HepG2 (cell line): ENCODE results near the gene MPIG6B. TPM values are rescaled to one million over a fixed set of nuclear protein-coding genes. Genes with fewer than 3 reads are reported as not detected.

Source experiments
- ADNP ChIP-seq: sonication (generic); formaldehyde crosslinking; IDR thresholded peaks from 2 replicates; pipeline ENCODE4 v1.4.0; 2020; ENCODE audit warnings: missing genetic modification reagents
- BRCA1 ChIP-seq: sonication (generic); formaldehyde crosslinking; IDR thresholded peaks from 2 replicates; pipeline ENCODE4 v1.4.0; 2020; ENCODE audit warnings: missing genetic modification reagents
- CBX2 ChIP-seq, 2 experiments: fragments of 200-600 bp in 1 of 2; sonication (generic); formaldehyde crosslinking in 1 of 2; IDR thresholded peaks; 2 replicates each; pipeline versions ENCODE4 v1.7.0 to v1.8.1; 2018 to 2022; ENCODE audit warnings: low read depth in 2 of 2, low read length in 1 of 2, mild to moderate bottlenecking in 1 of 2, missing genetic modification reagents in 1 of 2
- FOSL2 ChIP-seq: sonication (generic); formaldehyde crosslinking; IDR thresholded peaks from 2 replicates; pipeline ENCODE4 v1.4.0; 2020; ENCODE audit warnings: missing genetic modification reagents
- FOXK2 ChIP-seq: fragments of 450-650 bp; IDR thresholded peaks from 2 replicates; pipeline ENCODE4 v1.6.1; 2016
- GLI4 ChIP-seq: sonication (generic); formaldehyde crosslinking; IDR thresholded peaks from 2 replicates; pipeline ENCODE4 v1.5.1; 2020; ENCODE audit warnings: missing genetic modification reagents, mild to moderate bottlenecking, moderate library complexity, borderline replicate concordance
- MXI1 ChIP-seq: IDR thresholded peaks from 3 replicates; pipeline ENCODE4 v1.6.1; 2012; ENCODE audit warnings: low read depth, low read length, inconsistent platforms, borderline replicate concordance
- MYNN ChIP-seq: sonication (generic); formaldehyde crosslinking; IDR thresholded peaks from 2 replicates; pipeline ENCODE4 v1.4.0; 2020; ENCODE audit warnings: mild to moderate bottlenecking, low read depth, missing genetic modification reagents
- SMARCE1 ChIP-seq: fragments of 450-650 bp; IDR thresholded peaks from 2 replicates; pipeline ENCODE4 v1.6.1; 2017; ENCODE audit warnings: borderline replicate concordance
- SRF ChIP-seq: IDR thresholded peaks from 2 replicates; pipeline ENCODE4 v1.6.1; 2011; ENCODE audit warnings: mild to moderate bottlenecking, low read depth, low read length, moderate library complexity
- STAT5B ChIP-seq: sonication (generic); formaldehyde crosslinking; IDR thresholded peaks from 2 replicates; pipeline ENCODE4 v1.4.0; 2020; ENCODE audit warnings: missing genetic modification reagents
- THYN1 ChIP-seq: sonication (generic); formaldehyde crosslinking; IDR thresholded peaks from 2 replicates; pipeline ENCODE4 v1.8.1; 2023; ENCODE audit warnings: low read depth, mild to moderate bottlenecking, moderate library complexity, missing genetic modification reagents, borderline replicate concordance
- ZFP1 ChIP-seq: IDR thresholded peaks from 2 replicates; pipeline ENCODE4 v1.6.1; 2016
- ZNF24 ChIP-seq: fragments of 450-650 bp; IDR thresholded peaks from 2 replicates; pipeline ENCODE4 v1.6.1; 2017; ENCODE audit warnings: antibody characterized with exemption, mild to moderate bottlenecking
- ZNF264 ChIP-seq: sonication (generic); formaldehyde crosslinking; IDR thresholded peaks from 2 replicates; pipeline ENCODE4 v1.4.0; 2020; ENCODE audit warnings: missing genetic modification reagents
- polyA plus RNA-seq, 8 experiments: library from polyadenylated mRNA; depleted of rRNA in 3 of 8; stranded (reverse) in 7 of 8; unstranded in 1 of 8; fragments of >200 nt; fragmentation: Illumina TruSeq in 4 of 8; extraction: Trizol in 4 of 8; gene quantifications; 2 replicates each; pipeline versions ENCODE4 v1.2.1 to v1.2.3, GENCODE V29; 2011 to 2016; ENCODE audit warnings: low read depth in 4 of 8, missing spikeins in 1 of 8, mixed read lengths in 1 of 8; ENCODE audit not compliant: insufficient read depth in 1 of 8
- total RNA-seq, 5 experiments: library from RNA; depleted of rRNA; stranded (reverse); fragments of >200 nt; fragmentation: Illumina TruSeq; extraction: Trizol; gene quantifications; 2 replicates each; pipeline ENCODE4 v1.2.3, GENCODE V29; 2016; ENCODE audit warnings: low read depth in 1 of 5
- TF ChIP-seq, protein P1 (sequence below): sonication (generic); formaldehyde crosslinking; IDR thresholded peaks from 2 replicates; pipeline ENCODE4 v1.4.0; 2020; ENCODE audit warnings: missing genetic modification reagents, borderline replicate concordance
- TF ChIP-seq, protein P2 (sequence below): sonication (generic); formaldehyde crosslinking; IDR thresholded peaks from 2 replicates; pipeline ENCODE4 v1.4.0; 2020; ENCODE audit warnings: mild to moderate bottlenecking, missing genetic modification reagents
- TF ChIP-seq, protein P3 (sequence below): sonication (generic); formaldehyde crosslinking; IDR thresholded peaks from 2 replicates; pipeline ENCODE4 v1.8.0; 2022; ENCODE audit warnings: mild to moderate bottlenecking, missing genetic modification reagents
- TF ChIP-seq, protein P4 (sequence below): sonication (generic); formaldehyde crosslinking; IDR thresholded peaks from 2 replicates; pipeline ENCODE4 v1.4.0; 2020; ENCODE audit warnings: mild to moderate bottlenecking, missing genetic modification reagents, borderline replicate concordance
- TF ChIP-seq, protein P5 (sequence below): sonication (generic); formaldehyde crosslinking; IDR thresholded peaks from 2 replicates; pipeline ENCODE4 v1.8.1; 2022; ENCODE audit warnings: mild to moderate bottlenecking, missing genetic modification reagents

MPIG6B gene
- total and polyA plus RNA-seq, 2 of the 13 experiments (the other 11 are each of a cell fraction or from before 2014, with no cell fraction given): not detected

DNA sequence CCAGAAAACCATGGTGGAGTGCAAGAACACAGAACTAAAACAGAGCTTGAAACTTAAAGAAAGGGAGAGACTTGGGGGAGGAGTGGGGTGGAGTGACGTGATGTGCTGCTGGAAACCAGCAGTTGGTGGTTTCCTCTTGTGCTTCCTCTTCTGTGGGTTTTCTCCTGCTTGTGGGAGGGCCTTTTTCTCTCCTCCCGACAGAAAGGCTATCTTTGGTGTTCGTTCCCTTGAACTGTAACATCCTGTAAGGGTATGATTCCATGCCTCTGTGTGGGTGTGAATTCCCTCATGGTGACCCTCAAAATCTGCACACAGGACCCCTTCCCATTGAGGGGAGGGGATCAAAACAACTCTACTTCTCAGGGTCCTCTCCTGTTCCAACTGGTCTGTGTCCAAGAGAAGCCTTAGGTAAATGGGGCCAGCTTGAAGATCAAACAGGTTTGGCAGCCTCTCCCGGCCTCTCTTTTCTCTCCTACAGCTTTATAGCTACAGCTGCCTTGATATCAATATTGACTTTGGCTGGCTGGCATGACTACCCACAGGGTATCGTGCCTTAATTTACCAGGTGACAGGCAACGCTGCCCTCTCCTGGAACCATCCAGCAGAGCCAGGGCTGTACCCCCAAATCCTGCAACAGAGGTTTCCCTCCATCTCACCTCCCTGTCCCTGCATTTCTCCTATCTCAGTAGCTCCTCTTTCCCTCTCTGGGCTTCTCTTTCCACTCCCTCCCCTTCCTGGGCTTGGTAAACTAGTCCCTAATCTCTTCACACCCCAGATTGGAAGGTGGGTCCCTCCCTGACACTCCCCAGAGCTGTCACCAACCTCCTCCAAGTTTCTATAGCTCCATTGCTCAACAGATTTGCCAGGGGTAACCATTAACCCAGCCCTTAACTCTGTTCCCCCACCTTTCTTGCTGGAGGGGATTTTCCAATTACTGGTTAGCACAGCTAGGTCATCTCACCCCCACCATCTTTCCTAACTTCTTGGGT, 15.1 kb downstream of the MPIG6B start (continued):
- TF ChIP-seq SRF (no peak), STAT5B (CRISPR knock-in tag) (no peak), FOXK2 (peak; percentile 52; the same call in 1 of the 2 replicates), BRCA1 (no peak), ZNF24 (no peak), ZFP1 (CRISPR knock-in tag) (peak; percentile 46), CBX2 (IDR thresholded peaks at IDR 0.05; ENCODE audit: low read depth, low read length) (no peak), CBX2 (CRISPR knock-in tag; IDR thresholded peaks at IDR 0.05; ENCODE audit: low read depth) (no peak), SMARCE1 (no peak), GLI4 (CRISPR knock-in tag) (0 out of 2 replicates have a peak, but pooled peaks have one; percentile 42), MXI1 (no peak; the same call in 2 of the 3 replicates), MYNN (CRISPR knock-in tag) (peak; percentile 82; the same call in 1 of the 2 replicates), ADNP (CRISPR knock-in tag) (no peak), ZNF264 (CRISPR knock-in tag) (peak; percentile 28; the same call in 1 of the 2 replicates), THYN1 (CRISPR knock-in tag) (no peak), FOSL2 (CRISPR knock-in tag) (peak; percentile 74)
- TF ChIP-seq, protein P1, sequence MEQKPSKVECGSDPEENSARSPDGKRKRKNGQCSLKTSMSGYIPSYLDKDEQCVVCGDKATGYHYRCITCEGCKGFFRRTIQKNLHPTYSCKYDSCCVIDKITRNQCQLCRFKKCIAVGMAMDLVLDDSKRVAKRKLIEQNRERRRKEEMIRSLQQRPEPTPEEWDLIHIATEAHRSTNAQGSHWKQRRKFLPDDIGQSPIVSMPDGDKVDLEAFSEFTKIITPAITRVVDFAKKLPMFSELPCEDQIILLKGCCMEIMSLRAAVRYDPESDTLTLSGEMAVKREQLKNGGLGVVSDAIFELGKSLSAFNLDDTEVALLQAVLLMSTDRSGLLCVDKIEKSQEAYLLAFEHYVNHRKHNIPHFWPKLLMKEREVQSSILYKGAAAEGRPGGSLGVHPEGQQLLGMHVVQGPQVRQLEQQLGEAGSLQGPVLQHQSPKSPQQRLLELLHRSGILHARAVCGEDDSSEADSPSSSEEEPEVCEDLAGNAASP (CRISPR knock-in tag): peak; percentile 81; the same call in 1 of the 2 replicates
- TF ChIP-seq, protein P2, sequence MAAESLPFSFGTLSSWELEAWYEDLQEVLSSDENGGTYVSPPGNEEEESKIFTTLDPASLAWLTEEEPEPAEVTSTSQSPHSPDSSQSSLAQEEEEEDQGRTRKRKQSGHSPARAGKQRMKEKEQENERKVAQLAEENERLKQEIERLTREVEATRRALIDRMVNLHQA (CRISPR knock-in tag): no peak
- TF ChIP-seq, protein P3, sequence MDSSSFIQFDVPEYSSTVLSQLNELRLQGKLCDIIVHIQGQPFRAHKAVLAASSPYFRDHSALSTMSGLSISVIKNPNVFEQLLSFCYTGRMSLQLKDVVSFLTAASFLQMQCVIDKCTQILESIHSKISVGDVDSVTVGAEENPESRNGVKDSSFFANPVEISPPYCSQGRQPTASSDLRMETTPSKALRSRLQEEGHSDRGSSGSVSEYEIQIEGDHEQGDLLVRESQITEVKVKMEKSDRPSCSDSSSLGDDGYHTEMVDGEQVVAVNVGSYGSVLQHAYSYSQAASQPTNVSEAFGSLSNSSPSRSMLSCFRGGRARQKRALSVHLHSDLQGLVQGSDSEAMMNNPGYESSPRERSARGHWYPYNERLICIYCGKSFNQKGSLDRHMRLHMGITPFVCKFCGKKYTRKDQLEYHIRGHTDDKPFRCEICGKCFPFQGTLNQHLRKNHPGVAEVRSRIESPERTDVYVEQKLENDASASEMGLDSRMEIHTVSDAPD: peak; percentile 78; the same call in 1 of the 2 replicates
- TF ChIP-seq, protein P4, sequence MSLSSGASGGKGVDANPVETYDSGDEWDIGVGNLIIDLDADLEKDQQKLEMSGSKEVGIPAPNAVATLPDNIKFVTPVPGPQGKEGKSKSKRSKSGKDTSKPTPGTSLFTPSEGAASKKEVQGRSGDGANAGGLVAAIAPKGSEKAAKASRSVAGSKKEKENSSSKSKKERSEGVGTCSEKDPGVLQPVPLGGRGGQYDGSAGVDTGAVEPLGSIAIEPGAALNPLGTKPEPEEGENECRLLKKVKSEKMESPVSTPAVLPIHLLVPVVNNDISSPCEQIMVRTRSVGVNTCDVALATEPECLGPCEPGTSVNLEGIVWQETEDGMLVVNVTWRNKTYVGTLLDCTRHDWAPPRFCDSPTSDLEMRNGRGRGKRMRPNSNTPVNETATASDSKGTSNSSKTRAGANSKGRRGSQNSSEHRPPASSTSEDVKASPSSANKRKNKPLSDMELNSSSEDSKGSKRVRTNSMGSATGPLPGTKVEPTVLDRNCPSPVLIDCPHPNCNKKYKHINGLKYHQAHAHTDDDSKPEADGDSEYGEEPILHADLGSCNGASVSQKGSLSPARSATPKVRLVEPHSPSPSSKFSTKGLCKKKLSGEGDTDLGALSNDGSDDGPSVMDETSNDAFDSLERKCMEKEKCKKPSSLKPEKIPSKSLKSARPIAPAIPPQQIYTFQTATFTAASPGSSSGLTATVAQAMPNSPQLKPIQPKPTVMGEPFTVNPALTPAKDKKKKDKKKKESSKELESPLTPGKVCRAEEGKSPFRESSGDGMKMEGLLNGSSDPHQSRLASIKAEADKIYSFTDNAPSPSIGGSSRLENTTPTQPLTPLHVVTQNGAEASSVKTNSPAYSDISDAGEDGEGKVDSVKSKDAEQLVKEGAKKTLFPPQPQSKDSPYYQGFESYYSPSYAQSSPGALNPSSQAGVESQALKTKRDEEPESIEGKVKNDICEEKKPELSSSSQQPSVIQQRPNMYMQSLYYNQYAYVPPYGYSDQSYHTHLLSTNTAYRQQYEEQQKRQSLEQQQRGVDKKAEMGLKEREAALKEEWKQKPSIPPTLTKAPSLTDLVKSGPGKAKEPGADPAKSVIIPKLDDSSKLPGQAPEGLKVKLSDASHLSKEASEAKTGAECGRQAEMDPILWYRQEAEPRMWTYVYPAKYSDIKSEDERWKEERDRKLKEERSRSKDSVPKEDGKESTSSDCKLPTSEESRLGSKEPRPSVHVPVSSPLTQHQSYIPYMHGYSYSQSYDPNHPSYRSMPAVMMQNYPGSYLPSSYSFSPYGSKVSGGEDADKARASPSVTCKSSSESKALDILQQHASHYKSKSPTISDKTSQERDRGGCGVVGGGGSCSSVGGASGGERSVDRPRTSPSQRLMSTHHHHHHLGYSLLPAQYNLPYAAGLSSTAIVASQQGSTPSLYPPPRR (CRISPR knock-in tag): peak; percentile 99
- TF ChIP-seq, protein P5, sequence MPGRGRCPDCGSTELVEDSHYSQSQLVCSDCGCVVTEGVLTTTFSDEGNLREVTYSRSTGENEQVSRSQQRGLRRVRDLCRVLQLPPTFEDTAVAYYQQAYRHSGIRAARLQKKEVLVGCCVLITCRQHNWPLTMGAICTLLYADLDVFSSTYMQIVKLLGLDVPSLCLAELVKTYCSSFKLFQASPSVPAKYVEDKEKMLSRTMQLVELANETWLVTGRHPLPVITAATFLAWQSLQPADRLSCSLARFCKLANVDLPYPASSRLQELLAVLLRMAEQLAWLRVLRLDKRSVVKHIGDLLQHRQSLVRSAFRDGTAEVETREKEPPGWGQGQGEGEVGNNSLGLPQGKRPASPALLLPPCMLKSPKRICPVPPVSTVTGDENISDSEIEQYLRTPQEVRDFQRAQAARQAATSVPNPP (CRISPR knock-in tag): peak; percentile 35; the same call in 1 of the 2 replicates
